ENCODE results near the gene BTN2A1. TPM values are rescaled to one million over a fixed set of nuclear protein-coding genes. Genes with fewer than 3 reads are reported as not detected.

The BTN2A1 gene
- total RNA-seq, 1 donor from 2014 or later = 7.8 TPM

- no peak for DNase-seq
These were observed 14.2 kb downstream of the BTN2A1 start for GRCh38 chr6:26471970-26472369.

GRCh38 chr6:26472549-26473290, 15.0 kb downstream of the BTN2A1 start:
- DNase-seq = no peak

DNA sequence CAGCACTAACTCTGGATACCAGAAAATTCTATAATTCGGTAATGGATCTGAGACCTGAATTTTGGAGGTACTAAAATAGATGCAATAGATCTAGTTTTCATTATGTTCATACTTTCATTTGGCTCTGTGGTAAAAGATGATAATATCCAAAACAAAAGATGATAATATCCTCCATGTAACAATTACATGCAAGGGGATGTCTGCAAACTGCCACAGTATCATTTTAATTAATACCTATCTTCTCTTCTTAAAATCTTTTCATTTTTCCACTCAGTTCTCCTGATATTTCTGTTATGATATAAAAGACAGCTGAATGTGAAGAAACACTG, 15.6 kb downstream of the BTN2A1 start:
- no peak for DNase-seq

GRCh38 chr6:26473758-26474438, 16.1 kb downstream of the BTN2A1 start:
- DNase-seq = peak; percentile 98

- no peak for DNase-seq
These were observed 16.7 kb downstream of the BTN2A1 start for GRCh38 chr6:26474439-26474881.

DNA sequence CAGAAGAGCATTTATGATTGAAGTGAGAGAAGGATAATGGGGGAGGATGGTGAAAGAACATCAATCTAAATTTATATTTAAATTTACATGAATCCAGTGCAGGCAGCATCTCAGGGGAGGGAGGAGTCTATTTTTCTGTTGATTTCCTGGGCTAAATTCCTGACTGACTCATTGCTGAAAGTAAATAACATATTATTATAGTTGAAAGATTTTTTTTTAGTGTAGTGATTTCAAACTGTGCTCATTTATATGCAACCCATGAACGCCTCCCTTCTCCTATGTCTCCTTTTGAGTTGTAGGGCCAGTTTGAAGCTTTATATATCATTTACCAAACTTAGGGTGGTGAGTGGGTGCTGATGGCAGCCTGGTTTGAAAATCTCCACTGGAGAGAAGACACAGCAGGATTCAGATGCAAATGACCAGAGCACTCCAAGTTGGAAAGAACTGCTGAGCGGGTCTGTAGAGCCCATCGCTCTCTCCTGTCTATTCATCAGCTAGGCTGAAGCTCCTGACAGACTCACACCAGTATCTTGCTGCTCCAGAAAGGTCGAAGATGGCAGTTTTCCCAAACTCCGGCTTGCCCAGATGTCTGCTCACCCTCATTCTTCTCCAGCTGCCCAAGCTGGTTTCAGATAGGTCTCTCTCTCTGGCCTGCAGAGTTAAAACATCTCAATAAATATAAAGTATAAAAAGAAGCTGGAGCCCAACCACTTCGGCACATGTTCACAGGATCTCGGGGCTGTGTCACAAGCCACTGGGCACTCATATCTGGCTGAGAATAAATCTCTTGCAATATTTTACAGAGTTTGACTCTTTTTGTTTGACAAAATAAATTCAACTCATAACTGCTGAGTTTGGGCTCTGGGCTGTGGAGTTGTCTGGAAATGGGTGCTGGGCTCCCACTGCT, 18.3 kb downstream of the BTN2A1 start:
- no peak for DNase-seq

GRCh38 chr6:26476896-26477295, 19.1 kb downstream of the BTN2A1 start:
- no peak for DNase-seq

- DNase-seq = no peak
These were observed 19.7 kb downstream of the BTN2A1 start for GRCh38 chr6:26477426-26477825.

GRCh38 chr6:26478100-26478984, 20.6 kb downstream of the BTN2A1 start:
- no peak for DNase-seq

- no peak for DNase-seq
These were observed 21.2 kb downstream of the BTN2A1 start for GRCh38 chr6:26478985-26479278.

DNA sequence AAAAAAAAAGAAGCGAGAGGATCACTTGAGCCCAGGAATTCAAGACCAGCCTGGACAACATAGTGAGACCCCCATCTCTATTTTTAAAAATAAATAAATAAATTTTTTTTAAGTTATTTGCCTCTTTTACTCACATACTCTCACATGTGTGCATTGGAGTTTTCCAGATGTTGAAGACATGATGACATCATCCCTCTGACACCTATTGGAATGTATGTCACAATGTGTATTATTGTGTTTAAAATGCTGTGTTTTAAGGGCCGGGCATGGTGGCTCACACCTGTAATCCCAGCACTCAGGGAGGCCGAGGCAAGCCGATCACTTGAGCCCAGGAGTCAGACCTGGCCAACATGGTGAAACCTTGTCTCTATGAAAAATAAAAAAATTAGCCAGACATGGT, 24.6 kb downstream of the BTN2A1 start:
- DNase-seq = no peak

GRCh38 chr6:26483727-26484126, 26.0 kb downstream of the BTN2A1 start:
- no peak for DNase-seq

- DNase-seq = no peak
These were observed 26.4 kb downstream of the BTN2A1 start for GRCh38 chr6:26484161-26484560.

DNA sequence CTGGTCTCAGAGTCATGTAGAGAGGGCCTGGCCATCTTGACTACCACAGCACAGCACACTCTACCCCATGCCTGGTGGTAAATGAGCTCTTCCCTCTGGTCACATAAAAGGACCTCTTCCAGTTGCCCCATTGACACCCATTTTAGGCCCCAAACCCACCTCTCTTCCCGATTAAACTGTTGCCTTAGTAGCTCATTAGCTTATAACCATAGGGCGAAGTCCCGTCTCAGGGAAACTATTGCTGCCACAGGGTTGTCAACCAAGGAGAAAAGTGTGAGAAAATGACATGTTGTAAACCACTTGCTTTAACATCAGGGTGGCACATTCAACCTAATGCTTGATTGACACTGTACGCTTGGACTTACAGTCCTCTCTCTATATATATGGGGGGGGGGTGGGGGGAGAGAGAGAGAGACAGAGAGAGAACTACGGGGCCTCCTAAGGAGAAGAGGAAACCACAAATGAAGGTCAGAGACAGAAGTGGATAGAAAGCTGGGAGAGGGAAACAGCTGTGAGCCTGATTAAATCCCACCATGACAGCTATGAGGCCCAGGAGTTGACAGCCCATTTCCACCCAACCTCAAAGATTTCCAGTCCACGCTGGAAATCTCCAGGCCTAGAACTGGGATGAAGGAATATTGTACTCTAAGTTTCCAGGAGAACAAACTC, 27.5 kb downstream of the BTN2A1 start:
- DNase-seq = no peak

DNA sequence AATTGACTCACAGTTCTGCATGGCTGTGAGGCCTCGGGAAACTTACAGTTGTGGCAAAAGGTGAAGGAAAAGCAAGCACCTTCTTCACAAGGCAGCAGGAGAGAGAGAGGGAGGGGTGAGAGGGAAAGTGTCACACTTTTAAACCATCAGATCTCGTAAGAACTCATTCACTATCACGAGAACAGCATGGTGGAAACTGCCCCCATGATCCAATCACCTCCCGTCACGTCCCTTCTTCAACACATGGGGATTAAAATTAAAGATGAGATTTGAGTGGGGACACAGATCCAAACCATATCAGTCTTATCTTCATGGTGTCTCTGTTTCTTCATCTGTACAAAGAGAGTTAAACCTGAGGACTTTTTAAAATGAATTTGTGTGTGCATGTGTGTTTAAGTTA, 28.6 kb downstream of the BTN2A1 start:
- no peak for DNase-seq

- no peak for DNase-seq
These were observed 29.7 kb downstream of the BTN2A1 start for GRCh38 chr6:26487466-26487865.

- DNase-seq = no peak
These were observed 32.5 kb downstream of the BTN2A1 start for GRCh38 chr6:26489996-26490964.

- DNase-seq = no peak
These were observed 33.8 kb downstream of the BTN2A1 start for GRCh38 chr6:26491604-26492003.

- DNase-seq = peak; percentile 31
These were observed 35.5 kb downstream of the BTN2A1 start for GRCh38 chr6:26493258-26493657.

GRCh38 chr6:26494117-26494516, 36.4 kb downstream of the BTN2A1 start:
- no peak for DNase-seq

- DNase-seq = no peak
These were observed 37.5 kb downstream of the BTN2A1 start for GRCh38 chr6:26495281-26495680.

Data from dermis blood vessel endothelial cell (primary cell).